ENCODE results near the gene FILIP1L.

The FILIP1L gene

GRCh38 chr3:100045696-100046095 is 68.6 kb downstream of the FILIP1L start:
- DNase-seq (ENCODE audit: extremely low read depth in 1 of 2, low read depth in 1 of 2): no peak

GRCh38 chr3:100044369-100044768 is 69.9 kb downstream of the FILIP1L start:
- DNase-seq (ENCODE audit: extremely low read depth in 1 of 2, low read depth in 1 of 2): no peak

GRCh38 chr3:100043271-100043670 is 71.0 kb downstream of the FILIP1L start:
- DNase-seq (ENCODE audit: extremely low read depth in 1 of 2, low read depth in 1 of 2): no peak

- DNase-seq (ENCODE audit: extremely low read depth in 1 of 2, low read depth in 1 of 2): no peak
Measured at GRCh38 chr3:100042166-100042981, 71.9 kb downstream of the FILIP1L start.

GRCh38 chr3:100041328-100041749 is 73.0 kb downstream of the FILIP1L start:
- no peak for DNase-seq (ENCODE audit: extremely low read depth in 1 of 2, low read depth in 1 of 2)

GRCh38 chr3:100040451-100041225 is 73.7 kb downstream of the FILIP1L start:
- DNase-seq (ENCODE audit: extremely low read depth in 1 of 2, low read depth in 1 of 2): no peak

GRCh38 chr3:100039075-100039474 is 75.2 kb downstream of the FILIP1L start:
- no peak for DNase-seq (ENCODE audit: extremely low read depth in 1 of 2, low read depth in 1 of 2)

- DNase-seq (ENCODE audit: extremely low read depth in 1 of 2, low read depth in 1 of 2): no peak
Measured at GRCh38 chr3:100033903-100034471, 80.3 kb downstream of the FILIP1L start.

GRCh38 chr3:100033184-100033583 is 81.1 kb downstream of the FILIP1L start:
- no peak for DNase-seq (ENCODE audit: extremely low read depth in 1 of 2, low read depth in 1 of 2)

GRCh38 chr3:100032243-100032642 is 82.1 kb downstream of the FILIP1L start:
- DNase-seq (ENCODE audit: extremely low read depth in 1 of 2, low read depth in 1 of 2): no peak

- DNase-seq (ENCODE audit: extremely low read depth in 1 of 2, low read depth in 1 of 2): no peak
Measured at GRCh38 chr3:100030914-100031425, 83.3 kb downstream of the FILIP1L start.

GRCh38 chr3:100030346-100030745 is 84.0 kb downstream of the FILIP1L start:
- no peak for DNase-seq (ENCODE audit: extremely low read depth in 1 of 2, low read depth in 1 of 2)

- DNase-seq (ENCODE audit: extremely low read depth in 1 of 2, low read depth in 1 of 2): no peak
Measured at GRCh38 chr3:100029689-100030088, 84.6 kb downstream of the FILIP1L start.

GRCh38 chr3:100029052-100029451 is 85.2 kb downstream of the FILIP1L start:
- DNase-seq (ENCODE audit: extremely low read depth in 1 of 2, low read depth in 1 of 2): no peak

- no peak for DNase-seq (ENCODE audit: extremely low read depth in 1 of 2, low read depth in 1 of 2)
Measured at GRCh38 chr3:100027321-100027720, 87.0 kb downstream of the FILIP1L start.

GRCh38 chr3:100024520-100025303 is 89.6 kb downstream of the FILIP1L start:
- DNase-seq (ENCODE audit: extremely low read depth in 1 of 2, low read depth in 1 of 2): no peak

GRCh38 chr3:100023595-100023994 is 90.7 kb downstream of the FILIP1L start:
- no peak for DNase-seq (ENCODE audit: extremely low read depth in 1 of 2, low read depth in 1 of 2)

- DNase-seq (ENCODE audit: extremely low read depth in 1 of 2, low read depth in 1 of 2): no peak
Measured at GRCh38 chr3:100023150-100023549, 91.2 kb downstream of the FILIP1L start.

GRCh38 chr3:100022506-100022905 is 91.8 kb downstream of the FILIP1L start:
- DNase-seq (ENCODE audit: extremely low read depth in 1 of 2, low read depth in 1 of 2): no peak

GRCh38 chr3:100020876-100021644 is 93.2 kb downstream of the FILIP1L start:
- DNase-seq (ENCODE audit: extremely low read depth in 1 of 2, low read depth in 1 of 2): no peak
